Stomach (tissue), 4 donors: ENCODE results near the gene MEGF6.

Source experiments
- CTCF ChIP-seq, 7 experiments: fragments of 450-650 bp in 4 of 7; fragments of 200-600 bp in 3 of 7; sonication (generic) in 3 of 7; IDR thresholded peaks; one replicate each; pipeline ENCODE4 v1.5.1; 2016 to 2019; ENCODE audit warnings: antibody characterized with exemption in 7 of 7, control low read depth in 2 of 7, mild to moderate bottlenecking in 1 of 7
- POLR2A ChIP-seq, 4 donors: fragments of 450-650 bp; IDR thresholded peaks; one replicate each; pipeline ENCODE4 v1.6.1; 2016; ENCODE audit warnings: antibody characterized with exemption in 4 of 4, control low read depth in 2 of 4, mild to moderate bottlenecking in 1 of 4, moderate library complexity in 1 of 4

- TF ChIP-seq CTCF (IDR thresholded peaks at IDR 0.05) (no peak), POLR2A (IDR thresholded peaks at IDR 0.05) (no peak)
Measured at GRCh38 chr1:3629561-3630160, 18.4 kb upstream of the MEGF6 start.
